Activated CD4-positive, alpha-beta T cell treated with anti-CD3 and anti-CD28 coated beads for 4 hours (primary cell): ENCODE measurements around the gene TRIM37.
"Not testable (repeated sequence)": the region's sequence is repeated elsewhere in the genome, so short reads cannot be mapped to it uniquely, and the experiment has no call there.

ENCODE experiments used
- DNase-seq, 2 donors: peaks; one replicate each; pipeline ENCODE4 v3.0.0-alpha.2; 2020

The TRIM37 gene

DNA sequence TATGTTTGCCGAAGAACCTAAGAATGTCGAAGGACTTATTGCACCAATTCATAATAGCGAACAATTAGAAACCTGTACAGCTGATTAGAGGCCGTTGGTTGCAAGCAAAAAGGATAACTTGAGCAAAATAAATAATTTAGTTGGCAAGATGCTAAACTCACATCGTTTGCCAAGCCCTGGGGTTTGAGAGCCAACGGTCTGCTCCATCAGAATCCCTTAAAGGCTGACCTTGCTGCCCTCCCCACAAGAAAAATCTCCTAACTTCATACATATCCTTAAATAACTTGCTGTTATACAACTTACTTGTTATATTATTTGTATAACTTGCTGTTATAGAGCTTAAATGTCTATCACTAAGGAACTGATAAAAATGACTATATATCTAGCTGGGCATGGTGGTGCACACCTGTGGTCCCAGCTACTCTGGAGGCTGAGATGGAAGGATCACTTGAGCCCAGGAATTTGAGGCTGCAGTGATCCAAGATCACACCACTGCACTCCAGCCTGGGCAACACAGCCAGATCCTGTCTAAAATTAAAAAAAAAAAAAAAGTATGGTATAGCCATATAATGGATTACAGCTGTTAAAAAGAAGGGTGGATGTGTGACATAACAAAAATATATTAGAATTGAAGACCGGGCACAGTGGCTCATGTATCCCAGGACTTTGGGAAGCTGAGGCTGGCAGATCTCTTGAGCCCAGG, 1.9 kb upstream of the TRIM37 start:
- DNase-seq: no peak

DNA sequence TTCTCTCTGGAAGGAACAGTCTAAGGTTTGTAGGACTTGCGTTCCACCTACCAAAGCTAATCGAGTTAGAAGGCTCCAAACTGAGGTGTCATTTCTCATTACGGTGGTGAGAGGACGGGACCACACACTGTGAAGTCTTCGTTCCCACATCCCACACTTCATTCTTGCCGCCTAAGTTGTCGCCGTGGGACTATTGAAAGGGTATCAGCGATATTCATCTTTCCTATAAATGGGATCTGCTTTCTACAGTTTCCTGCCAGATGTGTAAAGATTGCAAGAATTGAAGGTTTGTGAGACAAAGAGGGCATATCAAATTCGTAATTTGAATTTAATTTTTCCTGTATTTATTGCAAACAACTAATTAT, 608 bp upstream of the TRIM37 start:
- no peak for DNase-seq

DNA sequence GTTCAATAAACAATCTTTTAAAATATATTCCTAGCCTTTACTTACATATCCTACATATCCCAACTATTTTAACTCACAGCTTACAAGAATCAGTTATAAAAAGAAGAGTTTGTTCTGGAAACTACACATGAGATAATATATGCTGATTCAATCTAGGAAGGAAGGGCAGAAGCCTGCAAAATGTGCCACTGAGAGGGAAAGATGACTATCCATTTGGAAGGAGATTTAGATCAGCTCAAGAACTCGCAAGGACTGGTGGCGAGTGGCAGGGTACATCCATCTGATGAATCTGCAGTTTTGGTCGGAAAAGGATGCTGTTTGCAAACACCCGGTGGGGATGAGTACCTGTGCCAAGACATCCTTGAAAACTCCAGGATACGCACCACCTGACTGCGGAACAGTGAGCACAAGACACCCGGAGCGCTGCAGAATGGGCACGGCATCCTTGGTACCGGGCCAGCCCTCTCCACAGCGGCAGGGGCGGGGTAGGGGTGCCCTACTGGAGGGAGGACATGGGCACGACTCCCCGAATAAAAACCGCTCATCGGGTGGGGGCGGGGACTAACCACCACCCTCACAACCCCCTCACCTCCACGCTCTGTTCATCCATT, 723 bp downstream of the TRIM37 start:
- peak; percentile 67 to 76 for DNase-seq

DNA sequence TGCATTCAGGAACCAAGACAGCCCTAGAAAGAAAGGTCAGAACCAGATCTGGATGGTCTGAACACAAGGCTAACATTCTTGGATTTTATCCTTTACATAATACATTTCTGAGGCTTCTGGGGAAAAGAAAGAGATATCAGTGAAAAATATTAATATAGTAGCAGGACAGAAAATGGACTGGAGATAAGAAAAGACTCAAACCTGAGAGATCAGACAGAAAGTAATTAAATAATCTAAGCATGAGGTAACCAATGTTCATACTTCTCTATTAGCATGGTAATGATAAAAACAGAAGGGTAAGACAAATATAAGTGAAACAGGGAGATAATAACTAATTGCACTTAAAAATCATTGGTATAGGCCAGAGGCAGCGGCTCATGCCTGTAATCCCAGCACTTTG, 5.5 kb downstream of the TRIM37 start:
- DNase-seq: no peak

DNA sequence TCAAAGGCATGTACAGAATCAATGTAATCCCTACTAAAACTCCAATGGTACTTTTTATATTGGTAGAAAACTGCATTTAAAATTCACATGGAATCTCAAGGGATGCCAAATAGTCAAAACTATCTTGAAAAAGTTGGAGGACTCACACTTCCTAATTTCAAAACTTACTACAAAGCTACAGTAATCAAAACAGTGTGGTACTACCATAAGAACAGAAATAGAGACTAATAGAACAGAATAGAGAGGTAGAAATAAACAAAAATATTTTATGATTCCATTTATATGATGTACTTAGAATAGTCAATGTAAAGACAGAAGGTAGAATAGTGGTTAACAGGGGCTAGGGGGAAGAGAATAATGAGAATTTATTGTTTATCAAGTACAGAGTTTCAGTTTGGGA, 8.8 kb downstream of the TRIM37 start:
- no peak for DNase-seq

DNA sequence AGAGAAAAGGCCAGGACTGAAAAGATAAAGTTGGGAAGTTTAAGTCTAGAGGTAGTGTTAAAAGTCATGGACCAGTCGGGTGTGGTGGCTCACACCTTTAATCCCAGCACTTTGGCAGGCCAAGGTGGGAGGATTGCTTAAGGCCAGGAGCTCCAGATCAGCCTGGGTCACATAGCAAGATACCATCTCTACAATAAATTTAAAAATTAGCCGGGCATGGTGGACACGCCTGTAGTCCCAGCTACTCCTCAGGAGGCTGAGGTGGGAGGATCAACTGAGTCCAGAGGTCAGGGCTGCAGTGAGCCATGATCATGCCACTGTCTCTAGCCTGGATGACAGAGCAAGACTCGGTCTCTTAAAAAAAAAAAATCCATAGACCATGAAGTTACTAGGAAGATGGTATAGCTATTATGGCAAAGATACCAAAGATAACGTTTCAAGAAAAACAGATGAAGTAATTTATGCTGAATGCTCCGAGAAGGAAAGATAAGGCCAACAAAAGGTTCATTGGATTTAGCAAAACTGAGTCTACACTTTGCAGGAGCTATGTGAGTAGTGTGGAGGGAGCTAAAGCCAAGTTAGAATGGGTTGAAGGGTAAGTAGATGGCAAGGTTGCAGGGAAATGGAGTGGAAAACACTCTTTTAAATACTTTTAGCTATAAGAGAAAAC, 11.7 kb downstream of the TRIM37 start:
- no peak for DNase-seq

DNA sequence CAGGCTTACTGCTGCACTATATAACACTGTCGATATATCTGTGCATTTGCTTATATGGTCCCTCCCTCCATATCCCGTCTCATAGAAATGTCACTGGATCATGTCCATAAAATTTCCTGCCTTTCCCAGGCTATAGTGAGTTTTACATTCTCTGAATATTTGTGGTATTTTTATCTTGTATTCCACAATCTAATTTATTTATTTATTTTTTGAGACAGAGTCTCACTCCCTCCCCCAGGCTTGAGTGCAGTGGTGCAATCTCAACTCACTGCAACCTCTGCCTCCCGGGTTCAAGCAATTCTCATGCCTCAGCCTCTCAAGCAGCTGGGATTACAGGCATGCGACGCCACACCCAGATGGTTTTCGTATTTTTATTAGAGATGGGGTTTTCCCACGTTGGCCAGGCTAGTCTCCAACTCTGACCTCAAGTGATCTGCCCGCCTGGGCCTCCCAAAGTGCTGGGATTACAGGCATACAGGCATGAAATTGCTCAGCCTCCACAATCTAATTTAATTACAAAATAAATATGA, 12.9 kb downstream of the TRIM37 start:
- no peak for DNase-seq

DNA sequence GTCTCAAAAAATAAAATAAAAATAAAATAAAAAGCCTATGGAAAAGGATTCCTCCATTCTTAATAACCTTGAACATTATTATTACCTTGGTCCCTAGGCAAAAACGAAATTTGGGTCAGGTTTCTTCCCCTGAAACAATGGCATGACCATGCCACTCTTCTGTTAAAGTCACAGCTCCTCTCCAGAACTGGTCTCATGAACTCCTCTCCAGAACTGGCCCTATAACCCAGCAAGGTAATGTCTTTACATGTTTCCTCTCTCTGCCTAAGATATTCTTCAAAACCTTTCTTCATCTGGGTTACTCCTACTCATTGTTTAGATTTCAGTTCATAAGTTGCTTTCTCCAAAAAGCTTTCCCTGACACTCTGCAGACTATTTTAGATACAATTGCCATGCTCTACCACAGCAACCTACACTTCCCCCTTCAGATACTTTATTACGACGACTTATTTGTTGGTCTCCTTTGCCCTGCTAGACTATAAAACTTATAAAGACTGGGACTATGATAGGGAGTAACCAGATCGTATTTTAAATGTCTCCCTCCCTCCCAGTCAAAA, 13.5 kb downstream of the TRIM37 start:
- no peak for DNase-seq

DNA sequence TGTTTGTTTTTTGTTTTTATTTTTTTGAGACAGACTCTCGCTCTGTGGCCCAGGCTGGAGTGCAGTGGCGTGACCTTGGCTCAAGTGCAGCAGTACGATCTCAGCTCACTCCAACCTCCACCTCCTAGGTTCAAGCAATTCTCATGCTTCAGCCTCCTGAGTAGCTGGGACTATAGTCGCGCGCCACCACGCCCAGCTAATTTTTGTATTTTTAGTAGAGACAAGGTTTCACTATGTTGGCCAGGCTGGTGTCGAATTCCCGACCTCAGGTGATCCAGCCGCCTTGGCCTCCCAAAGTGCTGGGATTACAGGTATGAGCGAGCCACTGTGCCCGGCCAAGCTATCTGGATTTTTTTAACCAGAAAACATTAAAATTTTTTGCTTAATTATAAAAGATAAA, 16.1 kb downstream of the TRIM37 start:
- not testable (repeated sequence) for DNase-seq

DNA sequence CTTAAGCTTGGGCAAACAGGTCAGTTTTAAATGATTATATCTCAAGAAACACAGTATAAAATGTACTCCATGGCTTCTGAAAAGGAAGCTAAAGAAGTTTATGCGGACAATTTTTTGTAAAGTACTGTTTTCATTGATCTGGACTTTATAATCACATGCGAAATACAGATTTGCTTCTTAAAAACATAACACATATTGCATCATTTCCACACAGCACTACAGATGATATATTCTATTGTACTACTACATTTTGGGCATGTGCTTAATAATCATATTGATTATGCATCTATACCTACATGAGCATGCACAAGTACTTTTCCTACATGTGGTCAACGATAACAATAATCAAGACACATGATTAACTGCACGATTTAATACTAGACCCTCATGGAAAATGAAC, 22.5 kb downstream of the TRIM37 start:
- DNase-seq: no peak

DNA sequence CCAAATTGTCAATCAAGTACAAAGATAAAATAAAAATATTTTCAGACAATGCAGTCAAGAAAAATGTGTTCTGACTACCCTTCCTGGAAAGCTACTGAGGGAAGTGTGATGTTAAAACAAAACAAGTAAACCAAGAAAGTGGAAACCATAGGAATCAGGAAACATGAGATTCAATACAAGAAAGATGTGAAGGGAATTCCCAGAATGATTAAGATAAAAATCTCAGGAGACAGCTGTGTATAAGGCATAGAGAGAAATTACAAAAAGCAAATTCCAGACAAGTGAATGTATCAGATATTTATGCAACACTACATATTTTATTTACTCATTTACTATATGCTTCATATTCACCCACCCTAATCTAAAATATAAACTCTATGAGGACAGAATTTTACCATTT, 32.2 kb downstream of the TRIM37 start:
- no peak for DNase-seq

DNA sequence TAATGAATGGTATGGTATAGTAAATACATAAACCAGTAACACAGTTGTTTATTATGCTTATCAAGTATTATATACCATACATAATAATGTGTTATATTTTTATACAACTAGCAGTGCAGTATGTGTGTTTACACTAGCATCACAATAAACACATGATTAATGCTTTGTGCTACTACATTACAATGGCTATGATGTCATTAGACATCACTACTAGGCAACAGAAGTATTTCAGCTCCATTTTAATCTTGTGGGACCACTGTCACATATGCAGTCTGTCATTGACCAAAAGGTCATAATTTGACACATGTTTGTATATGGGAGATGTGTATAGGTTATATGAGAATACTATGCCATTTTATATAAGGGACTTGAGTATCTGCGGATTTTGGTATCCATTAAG, 32.7 kb downstream of the TRIM37 start:
- no peak for DNase-seq

DNA sequence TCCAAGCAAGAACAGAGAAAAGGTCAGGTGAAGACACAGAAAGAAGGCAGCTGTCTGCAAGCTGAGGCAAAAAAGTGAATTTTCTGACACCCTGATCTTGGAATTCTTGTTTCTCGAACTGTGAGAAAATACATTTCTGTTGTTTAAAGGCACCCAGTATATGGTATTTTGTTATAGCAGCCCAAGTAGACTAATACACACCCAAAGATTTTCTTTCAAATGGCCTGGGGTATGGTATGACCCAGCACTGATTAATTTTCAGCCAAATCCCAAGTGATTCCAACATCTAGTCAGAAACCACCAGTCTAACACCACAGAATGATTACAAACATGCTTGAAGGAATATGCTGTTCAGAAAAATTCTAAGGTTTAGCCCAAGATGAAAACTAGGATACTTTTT, 36.8 kb downstream of the TRIM37 start:
- DNase-seq: no peak

DNA sequence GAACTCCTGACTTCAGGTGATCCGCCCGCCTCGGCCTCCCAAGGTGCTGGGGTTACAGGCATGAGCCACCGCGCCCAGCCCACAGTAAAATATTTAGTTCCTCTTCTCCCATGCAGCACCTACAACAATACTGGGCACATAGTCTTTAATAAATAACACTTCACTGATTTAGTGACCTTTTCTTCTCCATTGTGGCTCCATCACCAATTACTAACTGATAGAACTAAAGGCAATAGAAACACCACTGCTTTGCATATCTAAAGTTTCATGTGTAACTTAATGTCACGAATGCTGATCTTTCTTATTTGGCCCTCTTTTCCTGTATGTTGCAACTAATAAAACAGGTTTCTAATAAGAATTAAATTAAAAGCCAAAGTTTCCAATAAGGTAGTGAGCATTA, 38.9 kb downstream of the TRIM37 start:
- DNase-seq: no peak

DNA sequence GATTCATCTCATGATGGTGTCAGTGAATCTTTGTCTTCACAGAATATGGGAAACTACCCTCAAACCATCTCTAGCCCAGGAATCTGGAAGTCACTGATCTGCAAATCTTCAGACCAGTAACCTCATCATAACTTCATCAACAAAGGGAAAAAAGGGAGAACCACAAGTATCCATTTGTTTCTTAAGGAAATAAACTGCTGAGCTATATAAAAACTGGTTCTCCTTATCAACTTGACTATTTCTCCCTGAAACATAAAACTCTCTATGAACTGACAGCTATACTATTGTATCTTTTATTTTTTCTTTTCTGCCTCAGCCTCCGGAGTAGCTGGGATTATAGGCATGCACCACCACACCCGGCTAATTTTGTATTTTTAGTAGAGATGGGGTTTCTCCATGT, 39.3 kb downstream of the TRIM37 start:
- no peak for DNase-seq

DNA sequence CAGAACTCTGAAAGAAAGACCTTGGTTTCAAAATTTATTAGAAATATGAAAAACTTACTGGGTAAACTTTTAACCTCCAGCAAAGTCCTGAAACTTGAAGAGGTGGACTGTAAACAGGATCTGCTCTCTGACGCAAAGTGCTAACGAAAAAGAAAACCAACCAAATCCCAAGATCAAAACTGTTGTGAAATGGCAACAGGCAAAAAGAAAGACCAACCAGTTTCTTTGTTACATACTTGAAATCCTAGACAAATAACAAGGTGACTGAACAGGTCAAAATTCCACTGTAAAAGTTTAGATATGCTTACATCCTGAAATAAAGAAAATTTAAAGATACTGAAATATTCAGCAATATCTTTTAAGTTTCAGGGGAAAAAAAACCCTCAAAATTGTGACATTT, 44.2 kb downstream of the TRIM37 start:
- no peak for DNase-seq

DNA sequence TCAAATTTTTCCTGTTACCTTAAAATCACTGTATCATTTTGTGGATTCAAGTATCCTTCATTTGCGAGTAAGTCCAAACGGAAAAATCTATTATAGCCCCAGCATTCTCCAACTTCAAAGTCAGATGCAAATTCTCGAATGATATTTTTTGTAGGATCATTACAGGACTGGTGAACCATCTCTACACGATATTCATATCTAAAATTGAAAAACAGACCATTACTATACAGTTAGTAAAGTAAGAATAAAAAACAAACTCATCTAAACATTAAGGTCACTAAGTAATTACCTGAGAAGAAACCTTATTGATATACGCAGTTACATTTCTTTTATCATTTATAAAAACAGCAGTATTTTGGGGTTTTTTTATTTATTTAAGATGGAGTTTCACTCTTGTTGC, 49.8 kb downstream of the TRIM37 start:
- DNase-seq: no peak

DNA sequence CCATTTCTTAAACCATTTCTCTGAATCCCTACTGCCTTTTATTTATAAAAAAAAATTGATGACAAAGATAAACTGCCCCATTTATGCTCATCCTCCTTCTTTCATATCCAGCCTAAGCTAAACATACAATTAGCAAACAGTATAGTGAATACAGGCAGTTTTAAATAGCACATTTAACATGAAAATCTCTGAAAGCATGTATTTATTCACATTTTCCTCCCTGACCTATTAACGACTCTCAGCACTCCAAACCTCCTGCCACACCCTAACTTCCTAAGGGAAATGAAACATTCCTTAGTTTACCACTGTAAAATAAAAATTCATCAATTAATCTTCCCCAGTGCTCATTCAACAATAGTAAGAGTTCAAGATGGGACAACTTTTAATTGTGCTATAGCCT, 56.9 kb downstream of the TRIM37 start:
- DNase-seq: no peak

DNA sequence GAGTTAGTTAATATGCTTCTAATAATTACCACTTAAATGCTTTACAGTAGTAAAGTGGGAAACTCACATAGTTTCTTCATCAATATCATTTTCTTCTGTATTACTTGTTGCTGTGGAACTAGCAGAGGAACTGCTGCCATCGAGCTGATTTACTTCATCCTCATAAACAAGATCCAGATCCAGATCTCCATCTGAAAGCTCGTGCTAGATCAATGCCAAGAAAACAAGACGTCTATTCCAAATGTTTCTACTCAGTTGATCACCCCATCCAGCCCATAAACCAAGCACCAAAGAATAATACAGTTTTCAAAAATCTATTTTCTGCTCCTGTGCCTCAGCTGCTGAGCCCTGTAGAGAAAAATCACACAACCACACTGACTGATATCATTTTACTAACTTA, 59.1 kb downstream of the TRIM37 start:
- DNase-seq: no peak

DNA sequence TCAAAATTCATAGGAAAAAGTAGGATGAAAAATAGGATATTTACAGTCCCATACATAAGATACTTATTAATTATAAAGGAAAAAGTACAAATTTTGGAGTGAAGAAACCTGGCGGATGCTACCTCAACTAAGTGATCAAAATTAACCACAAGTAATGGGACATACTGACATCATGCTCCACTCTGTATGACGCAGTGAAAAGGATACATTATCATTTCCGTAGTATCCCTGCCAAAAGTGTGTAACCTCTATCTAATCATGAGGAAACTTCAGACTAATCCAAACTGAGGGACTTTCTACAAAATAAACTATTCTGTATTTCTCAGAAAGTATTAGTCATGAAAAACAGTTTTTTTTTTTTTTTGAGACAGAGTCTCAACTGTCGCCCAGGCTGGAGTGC, 60.5 kb downstream of the TRIM37 start:
- no peak for DNase-seq

DNA sequence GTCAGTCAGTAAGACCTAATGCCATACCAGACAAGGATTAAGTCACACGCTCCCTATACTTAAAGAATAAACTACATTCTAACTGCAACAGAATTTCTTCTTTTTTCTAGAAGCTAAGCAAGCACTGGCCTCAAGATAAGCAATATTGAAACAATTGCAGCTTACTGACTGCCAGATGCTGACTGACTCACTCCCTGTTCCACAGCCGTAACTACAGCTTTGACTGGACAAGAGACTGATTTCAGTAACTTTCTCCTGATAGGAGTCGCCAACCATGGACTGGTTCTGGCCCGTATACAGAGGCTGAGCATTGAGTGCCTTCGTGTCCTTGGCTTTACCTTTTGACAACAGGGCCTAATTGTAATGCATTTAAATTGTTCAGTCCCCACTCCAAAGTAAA, 67.9 kb downstream of the TRIM37 start:
- no peak for DNase-seq

DNA sequence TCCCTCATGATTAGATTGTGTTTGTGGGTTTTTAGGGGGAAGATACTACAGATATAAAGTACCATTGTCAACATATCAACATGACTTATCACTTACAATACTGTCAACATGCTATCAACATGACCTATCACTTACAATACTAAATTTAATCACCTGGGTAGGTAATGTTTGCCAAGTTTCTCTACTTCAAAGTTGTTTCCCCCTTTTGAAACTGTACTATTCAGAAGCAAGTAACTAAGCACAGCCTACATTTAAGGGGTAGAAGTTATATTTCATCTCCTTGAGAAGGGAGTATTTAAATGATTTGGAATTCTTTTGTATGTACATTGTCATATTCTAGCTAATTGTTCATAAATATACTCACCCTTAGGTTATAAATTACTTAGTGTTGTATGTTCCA, 68.7 kb downstream of the TRIM37 start:
- DNase-seq: no peak

DNA sequence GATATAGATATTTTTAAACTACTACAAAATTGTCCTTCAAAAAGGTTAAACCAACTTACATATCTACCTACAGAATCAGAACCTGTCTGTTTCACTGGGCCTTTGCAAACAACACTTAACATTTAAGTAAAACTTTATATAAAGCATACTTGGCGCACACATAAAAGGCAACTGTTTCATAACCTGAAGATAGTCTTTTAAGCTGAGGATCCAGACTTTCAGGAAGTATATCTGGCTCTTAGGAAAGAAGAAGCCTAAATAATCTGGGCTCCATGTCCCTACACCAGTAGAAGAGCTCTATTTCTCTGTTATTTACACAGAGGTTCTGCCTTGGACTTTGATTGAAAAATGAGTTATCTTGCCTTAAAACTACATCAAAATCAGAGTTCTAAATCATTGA, 75.9 kb downstream of the TRIM37 start:
- DNase-seq: no peak

DNA sequence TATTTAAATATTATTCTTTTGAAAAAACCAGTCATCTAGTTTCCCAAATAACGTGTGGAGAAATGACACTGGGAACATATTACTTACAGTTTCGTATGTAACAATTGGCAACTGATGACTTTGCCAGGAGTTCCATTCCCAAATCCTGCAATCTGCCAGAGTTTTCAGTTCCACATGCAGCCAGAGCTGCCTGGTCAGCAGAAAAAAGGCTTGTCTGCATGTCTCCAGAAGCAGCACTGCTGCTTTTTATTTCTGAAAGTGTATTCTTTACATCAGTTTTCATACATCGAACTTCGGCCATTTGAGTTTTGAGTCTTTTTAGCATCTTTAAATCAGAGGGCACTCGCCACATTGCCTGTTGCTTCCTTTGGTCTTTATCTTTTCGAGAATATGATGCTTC, 78.4 kb downstream of the TRIM37 start:
- no peak for DNase-seq
